GM19463 (cell line): ENCODE data around the gene UCMA.
"Not testable (repeated sequence)": the region's sequence is repeated elsewhere in the genome, so short reads cannot be mapped to it uniquely, and the experiment has no call there.

Experiments
- ATAC-seq: cut with Tn5 transposase; IDR thresholded peaks from one replicate; pipeline ENCODE4 v1.9.1; 2021; ENCODE audit warnings: mild to moderate bottlenecking, moderate library complexity; ENCODE audit not compliant: unreplicated experiment

Gene UCMA

GRCh38 chr10:13234736-13235135 is 562 bp upstream of the UCMA start:
- not testable (repeated sequence) for ATAC-seq

GRCh38 chr10:13233358-13233757 is 816 bp downstream of the UCMA start:
- ATAC-seq: no peak

GRCh38 chr10:13231808-13232207 is 2.4 kb downstream of the UCMA start:
- ATAC-seq: no peak

GRCh38 chr10:13231190-13231589 is 3.0 kb downstream of the UCMA start:
- ATAC-seq: no peak

- ATAC-seq: no peak
These were observed 7.1 kb downstream of the UCMA start for GRCh38 chr10:13227031-13227430.

- no peak for ATAC-seq
These were observed 8.6 kb downstream of the UCMA start for GRCh38 chr10:13225601-13226000.

- no peak for ATAC-seq
These were observed 9.8 kb downstream of the UCMA start for GRCh38 chr10:13224210-13224995.

- no peak for ATAC-seq
These were observed 10.9 kb downstream of the UCMA start for GRCh38 chr10:13223241-13223640.

GRCh38 chr10:13222566-13222965 is 11.6 kb downstream of the UCMA start:
- ATAC-seq: no peak

GRCh38 chr10:13222151-13222550 is 12.0 kb downstream of the UCMA start:
- ATAC-seq: no peak

GRCh38 chr10:13221572-13221971 is 12.6 kb downstream of the UCMA start:
- ATAC-seq: no peak

- no peak for ATAC-seq
These were observed 14.2 kb downstream of the UCMA start for GRCh38 chr10:13219685-13220670.

GRCh38 chr10:13218878-13219277 is 15.3 kb downstream of the UCMA start:
- no peak for ATAC-seq

- ATAC-seq: no peak
These were observed 21.0 kb downstream of the UCMA start for GRCh38 chr10:13213163-13213562.

GRCh38 chr10:13206546-13207443 is 27.4 kb downstream of the UCMA start:
- ATAC-seq: no peak

GRCh38 chr10:13206091-13206490 is 28.1 kb downstream of the UCMA start:
- ATAC-seq: no peak

- ATAC-seq: no peak
These were observed 33.0 kb downstream of the UCMA start for GRCh38 chr10:13201132-13201531.

- ATAC-seq: no peak
These were observed 39.2 kb downstream of the UCMA start for GRCh38 chr10:13195016-13195415.

- ATAC-seq: no peak
These were observed 40.5 kb downstream of the UCMA start for GRCh38 chr10:13193637-13194036.

GRCh38 chr10:13191362-13191761 is 42.8 kb downstream of the UCMA start:
- no peak for ATAC-seq

- ATAC-seq: no peak
These were observed 43.4 kb downstream of the UCMA start for GRCh38 chr10:13190816-13191215.
